Glutamatergic neuron (in vitro differentiated cells): ENCODE data around the gene CSRNP3. TPM values are rescaled to one million over a fixed set of nuclear protein-coding genes. Genes with fewer than 3 reads are reported as not detected.

Experiments
- DNase-seq: peaks from one replicate; pipeline ENCODE4 v3.0.0; 2022
- H3K27ac Mint-ChIP-seq: one replicate; pipeline ENCODE4 v1.8.0; 2020; ENCODE audit warnings: mild to moderate bottlenecking, mixed read lengths, inconsistent platforms; ENCODE audit not compliant: unreplicated experiment
- H3K27me3 Mint-ChIP-seq: one replicate; pipeline ENCODE4 v1.8.0; 2020; ENCODE audit warnings: mild to moderate bottlenecking, moderate library complexity, mixed read lengths, inconsistent platforms; ENCODE audit not compliant: unreplicated experiment
- H3K36me3 Mint-ChIP-seq: one replicate; pipeline ENCODE4 v1.8.0; 2020; ENCODE audit warnings: mild to moderate bottlenecking, mixed read lengths, inconsistent platforms; ENCODE audit not compliant: unreplicated experiment
- H3K4me1 Mint-ChIP-seq: one replicate; pipeline ENCODE4 v1.8.0; 2020; ENCODE audit warnings: mild to moderate bottlenecking, low read depth, mixed read lengths, inconsistent platforms; ENCODE audit not compliant: unreplicated experiment
- H3K4me3 Mint-ChIP-seq: one replicate; pipeline ENCODE4 v1.8.0; 2020; ENCODE audit warnings: mild to moderate bottlenecking, mixed read lengths, inconsistent platforms; ENCODE audit not compliant: unreplicated experiment
- H3K9me3 Mint-ChIP-seq: one replicate; pipeline ENCODE4 v1.8.0; 2020; ENCODE audit warnings: mild to moderate bottlenecking, moderate library complexity, mixed read lengths, inconsistent platforms; ENCODE audit not compliant: unreplicated experiment
- total RNA-seq: library from RNA; stranded (reverse); fragmentation: NEBNext Ultra II Directional; extraction: Animal tissue kit (Norgen Biotek cat#: 25700); gene quantifications from one replicate; pipeline ENCODE4 v1.2.1, GENCODE V29; 2021; ENCODE audit not compliant: unreplicated experiment
- TF ChIP-seq, protein P1 (sequence below): fragments of 200-600 bp; sonication (generic); IDR thresholded peaks from one replicate; pipeline ENCODE4 v1.5.0; 2021; ENCODE audit not compliant: partially characterized antibody, unreplicated experiment

Gene CSRNP3
- total RNA-seq, 1 donor from 2014 or later: 23.0 TPM

DNA sequence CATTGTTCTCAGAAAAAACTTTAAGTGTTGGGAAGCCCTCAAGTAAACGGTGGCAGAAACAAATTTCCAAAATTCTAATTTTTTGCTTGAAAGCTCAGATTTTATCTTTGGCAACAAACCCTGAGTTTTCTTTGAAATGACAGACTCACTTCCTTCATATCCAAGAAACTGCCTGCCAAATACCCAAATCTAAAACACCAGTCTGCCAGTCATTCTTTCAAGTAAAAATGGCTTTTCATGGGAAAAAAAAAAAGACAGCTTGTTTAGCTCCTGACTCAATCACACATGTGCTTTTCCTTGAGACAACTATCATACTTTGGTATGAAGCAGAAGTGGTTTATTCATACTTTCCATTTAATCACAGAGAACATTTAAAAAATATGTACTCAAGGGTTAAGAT is 40.6 kb upstream of the CSRNP3 start:
- no peak overlapping the region for H3K27ac Mint-ChIP-seq
- no peaks in the 10 kb centered on the region for H3K9me3 Mint-ChIP-seq
- TF ChIP-seq, protein P1, sequence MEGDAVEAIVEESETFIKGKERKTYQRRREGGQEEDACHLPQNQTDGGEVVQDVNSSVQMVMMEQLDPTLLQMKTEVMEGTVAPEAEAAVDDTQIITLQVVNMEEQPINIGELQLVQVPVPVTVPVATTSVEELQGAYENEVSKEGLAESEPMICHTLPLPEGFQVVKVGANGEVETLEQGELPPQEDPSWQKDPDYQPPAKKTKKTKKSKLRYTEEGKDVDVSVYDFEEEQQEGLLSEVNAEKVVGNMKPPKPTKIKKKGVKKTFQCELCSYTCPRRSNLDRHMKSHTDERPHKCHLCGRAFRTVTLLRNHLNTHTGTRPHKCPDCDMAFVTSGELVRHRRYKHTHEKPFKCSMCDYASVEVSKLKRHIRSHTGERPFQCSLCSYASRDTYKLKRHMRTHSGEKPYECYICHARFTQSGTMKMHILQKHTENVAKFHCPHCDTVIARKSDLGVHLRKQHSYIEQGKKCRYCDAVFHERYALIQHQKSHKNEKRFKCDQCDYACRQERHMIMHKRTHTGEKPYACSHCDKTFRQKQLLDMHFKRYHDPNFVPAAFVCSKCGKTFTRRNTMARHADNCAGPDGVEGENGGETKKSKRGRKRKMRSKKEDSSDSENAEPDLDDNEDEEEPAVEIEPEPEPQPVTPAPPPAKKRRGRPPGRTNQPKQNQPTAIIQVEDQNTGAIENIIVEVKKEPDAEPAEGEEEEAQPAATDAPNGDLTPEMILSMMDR: no peak
- DNase-seq: no peak
- no peak overlapping the region for H3K4me3 Mint-ChIP-seq
- no peaks in the 10 kb centered on the region for H3K36me3 Mint-ChIP-seq
- peaks cover 2% of the 10 kb centered on the region for H3K27me3 Mint-ChIP-seq
- H3K4me1 Mint-ChIP-seq: no peaks in the 10 kb centered on the region

- Mint-ChIP-seq H3K4me3 (no peak overlapping the region), H3K4me1 (no peaks in the 10 kb centered on the region), H3K9me3 (no peaks in the 10 kb centered on the region), H3K36me3 (no peaks in the 10 kb centered on the region), H3K27ac (no peak overlapping the region), H3K27me3 (peaks cover 2% of the 10 kb centered on the region)
- TF ChIP-seq, protein P1: no peak
- no peak for DNase-seq
These were observed 38.5 kb upstream of the CSRNP3 start for GRCh38 chr2:165431014-165431413.

DNA sequence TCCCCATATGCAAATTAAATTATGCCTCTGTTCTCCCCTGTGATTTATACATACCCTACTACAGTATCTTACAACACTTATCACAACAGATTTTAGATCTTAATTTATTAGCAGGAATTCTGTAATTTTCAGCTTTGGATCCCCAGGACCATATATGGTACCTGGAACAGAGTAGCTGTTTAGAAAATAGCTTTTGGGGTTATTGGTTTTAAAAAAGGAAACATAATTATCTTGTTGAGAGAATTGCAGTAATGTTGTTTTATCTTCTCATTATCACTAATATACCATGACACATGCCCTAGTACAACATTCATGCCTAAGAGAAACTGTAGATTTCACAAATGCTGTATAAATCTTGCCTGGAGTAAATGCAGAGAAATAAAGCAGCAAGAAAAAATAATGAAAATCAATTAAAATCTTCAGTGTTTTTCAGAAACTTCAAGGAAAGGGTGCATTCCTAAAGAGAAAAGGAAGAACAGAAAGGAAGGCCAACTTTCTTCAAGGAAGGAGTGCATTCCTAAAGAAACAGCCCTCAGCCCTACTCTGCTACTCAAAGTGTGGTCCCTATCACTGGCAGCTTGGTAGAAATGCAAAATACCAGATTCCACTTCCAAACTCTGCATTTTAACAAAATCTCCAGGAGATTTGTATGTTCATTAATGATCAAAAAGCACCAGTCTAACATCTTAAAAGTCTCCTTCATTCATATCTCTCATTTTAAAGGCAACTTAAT is 37.1 kb upstream of the CSRNP3 start:
- H3K27me3 Mint-ChIP-seq: peaks cover 2% of the 10 kb centered on the region
- no peaks in the 10 kb centered on the region for H3K9me3 Mint-ChIP-seq
- no peak for DNase-seq

GRCh38 chr2:165434865-165435496 is 34.5 kb upstream of the CSRNP3 start:
- TF ChIP-seq, protein P1: no peak
- H3K4me1 Mint-ChIP-seq: no peaks in the 10 kb centered on the region
- H3K9me3 Mint-ChIP-seq: no peaks in the 10 kb centered on the region
- H3K27ac Mint-ChIP-seq: no peak overlapping the region
- no peaks in the 10 kb centered on the region for H3K27me3 Mint-ChIP-seq
- no peak overlapping the region for H3K4me3 Mint-ChIP-seq
- no peaks in the 10 kb centered on the region for H3K36me3 Mint-ChIP-seq
- no peak for DNase-seq

More for the DNA sequence above, 37.1 kb upstream of the CSRNP3 start:
- no peaks in the 10 kb centered on the region for H3K4me1 Mint-ChIP-seq
- H3K4me3 Mint-ChIP-seq: no peak overlapping the region
- TF ChIP-seq, protein P1: no peak
- no peaks in the 10 kb centered on the region for H3K36me3 Mint-ChIP-seq
- H3K27ac Mint-ChIP-seq: no peak overlapping the region

DNA sequence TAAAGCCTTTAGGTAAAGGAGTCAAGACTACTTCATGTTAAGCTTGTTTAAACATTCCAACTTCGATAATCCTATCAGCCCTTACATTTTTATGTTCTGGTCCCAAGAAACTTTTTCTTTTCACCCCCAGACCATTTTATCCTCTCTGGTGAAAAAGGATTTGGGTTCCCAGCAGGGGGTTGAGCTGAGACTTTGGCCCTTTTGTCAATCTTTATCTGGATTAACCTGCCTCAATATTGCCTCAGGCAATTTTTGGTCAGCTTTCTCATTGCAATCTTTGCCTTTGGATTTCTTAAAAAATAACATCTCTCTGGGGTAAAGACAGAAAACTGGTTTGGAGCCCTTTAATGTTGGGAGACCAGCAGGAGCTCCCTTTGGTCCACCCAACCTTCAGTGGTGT is 33.9 kb upstream of the CSRNP3 start:
- TF ChIP-seq, protein P1: no peak
- peaks cover 5% of the 10 kb centered on the region for H3K4me1 Mint-ChIP-seq
- DNase-seq: no peak
- H3K9me3 Mint-ChIP-seq: no peaks in the 10 kb centered on the region
- H3K27me3 Mint-ChIP-seq: no peaks in the 10 kb centered on the region
- H3K27ac Mint-ChIP-seq: no peak overlapping the region
- H3K4me3 Mint-ChIP-seq: no peak overlapping the region
- no peaks in the 10 kb centered on the region for H3K36me3 Mint-ChIP-seq
